LoVo (cell line): ENCODE results near the gene ADAM23.

ENCODE experiments used
- DNase-seq: peaks from one replicate; pipeline ENCODE4 v3.0.0-alpha.2; 2016; ENCODE audit warnings: low spot score

Gene ADAM23

DNA sequence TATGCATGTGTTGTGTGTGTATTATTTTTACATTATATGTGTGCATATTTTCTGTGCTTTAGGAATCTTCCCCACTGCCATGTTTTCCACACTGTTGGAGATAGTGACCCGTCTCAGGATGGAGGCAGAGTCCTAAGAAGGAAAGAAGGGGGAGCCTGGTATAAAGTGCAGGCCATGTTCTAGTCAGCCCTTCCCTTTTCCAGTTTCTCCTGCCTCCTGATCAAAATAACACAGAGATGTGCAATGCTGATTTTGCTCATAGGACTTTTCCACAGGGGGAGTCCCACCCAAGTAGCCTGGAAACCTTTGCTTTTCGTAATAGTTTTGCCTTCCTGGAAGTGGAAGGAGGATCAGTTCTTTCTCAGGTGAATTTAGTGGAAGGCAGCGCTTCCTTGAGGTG is 126.1 kb downstream of the ADAM23 start:
- no peak for DNase-seq

DNA sequence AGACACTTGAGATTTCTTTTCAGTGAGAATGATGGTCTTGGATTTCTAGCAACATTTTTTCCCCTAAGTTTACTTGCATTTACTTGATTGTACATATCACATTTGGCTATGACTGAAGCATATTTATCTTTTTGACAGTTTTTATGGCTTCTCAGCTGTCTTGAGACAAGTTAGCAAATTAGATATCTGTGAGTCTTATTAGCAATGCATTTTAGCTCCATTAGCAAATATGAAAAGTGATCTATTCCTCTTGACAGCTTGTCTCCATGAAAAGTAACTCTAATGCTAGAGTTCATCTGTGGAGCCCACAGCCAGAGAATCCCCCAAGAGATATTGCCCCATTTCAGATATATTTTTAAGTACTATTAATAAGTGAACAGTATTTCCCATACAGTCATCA is 126.9 kb downstream of the ADAM23 start:
- no peak for DNase-seq

- no peak for DNase-seq
Measured at GRCh38 chr2:206572725-206573124, 129.4 kb downstream of the ADAM23 start.

- no peak for DNase-seq
Measured at GRCh38 chr2:206573793-206574192, 130.5 kb downstream of the ADAM23 start.

DNA sequence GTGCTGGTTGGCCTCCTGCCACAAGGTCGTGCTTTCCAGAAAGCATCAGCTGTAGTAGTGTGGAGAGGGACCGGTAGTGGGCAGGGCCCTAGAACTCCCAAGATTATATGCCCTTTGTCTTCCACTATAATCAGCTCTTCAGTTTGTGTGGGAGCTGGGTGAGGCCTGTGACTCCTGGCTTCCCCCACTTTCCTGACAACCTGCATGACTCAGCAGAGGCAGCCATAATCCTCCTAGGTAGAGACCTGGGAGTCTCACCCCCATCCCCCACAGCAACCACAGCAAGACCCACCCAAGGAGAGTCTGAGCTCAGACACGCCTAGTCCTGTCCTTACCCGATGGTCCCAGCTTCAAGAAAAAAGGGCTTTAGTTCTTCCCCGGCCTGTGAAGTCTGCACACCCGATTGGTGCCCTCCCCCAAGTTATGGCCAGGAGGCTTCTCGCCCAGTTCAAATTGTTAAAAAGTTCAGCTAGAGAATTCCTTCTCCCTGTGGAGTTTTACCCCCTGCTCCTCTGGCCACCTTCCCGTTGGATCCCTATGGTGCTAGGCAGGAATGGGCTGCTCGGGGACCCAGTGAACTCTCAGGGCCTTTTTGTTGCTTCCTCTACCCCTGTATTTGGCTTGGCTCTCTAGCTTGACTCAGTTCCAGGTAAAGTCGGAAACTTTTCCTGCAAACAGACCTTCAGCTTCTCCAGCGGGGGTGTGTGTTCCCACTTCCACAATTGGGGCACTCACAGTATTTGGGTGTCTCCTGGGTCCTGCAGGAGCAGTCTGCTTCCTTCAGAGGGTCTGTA is 141.2 kb downstream of the ADAM23 start:
- DNase-seq = no peak

DNA sequence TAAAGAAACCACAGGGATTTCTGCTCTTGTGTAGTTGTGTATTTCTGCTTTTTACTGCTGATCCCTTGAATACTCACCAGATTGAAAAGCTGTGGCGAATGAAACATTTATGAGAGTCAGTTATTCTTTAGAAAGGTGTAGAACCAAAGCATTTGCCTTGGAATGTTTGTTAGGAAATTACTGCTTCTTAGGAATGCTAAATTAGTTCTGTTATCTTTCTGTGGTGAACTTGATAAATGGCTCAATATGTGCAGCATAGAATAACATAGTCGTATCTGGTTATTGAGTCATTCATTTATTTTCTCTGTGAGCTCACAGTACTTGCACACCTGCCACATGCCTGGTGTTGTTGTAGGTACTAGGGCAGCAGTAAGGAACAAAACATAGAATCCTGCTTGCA is 142.0 kb downstream of the ADAM23 start:
- DNase-seq = no peak

GRCh38 chr2:206586609-206587008 is 143.3 kb downstream of the ADAM23 start:
- DNase-seq = no peak

DNA sequence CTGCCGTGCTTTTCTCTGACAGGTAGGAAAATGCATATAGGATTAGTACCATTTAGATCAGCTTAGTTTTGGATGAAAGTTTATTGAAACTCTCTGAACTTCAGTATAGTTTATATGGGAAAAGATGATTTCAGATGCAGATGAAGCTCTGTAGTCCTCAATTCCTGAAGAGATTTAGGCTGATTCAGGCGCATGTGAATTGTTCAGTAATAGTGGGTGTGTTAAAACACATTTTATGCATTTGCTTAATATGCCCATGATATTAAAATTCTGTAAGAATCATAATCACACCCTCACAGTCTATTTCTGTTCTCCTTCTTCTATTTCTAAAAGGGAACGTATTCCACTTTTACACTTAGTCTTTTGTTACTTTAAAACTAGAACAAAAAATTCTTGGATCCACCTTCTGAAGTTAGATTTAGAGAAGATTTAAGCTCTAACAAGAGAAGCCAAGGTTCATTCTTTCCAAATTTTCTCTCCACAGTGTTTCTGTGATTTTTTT is 154.4 kb downstream of the ADAM23 start:
- DNase-seq = no peak

DNA sequence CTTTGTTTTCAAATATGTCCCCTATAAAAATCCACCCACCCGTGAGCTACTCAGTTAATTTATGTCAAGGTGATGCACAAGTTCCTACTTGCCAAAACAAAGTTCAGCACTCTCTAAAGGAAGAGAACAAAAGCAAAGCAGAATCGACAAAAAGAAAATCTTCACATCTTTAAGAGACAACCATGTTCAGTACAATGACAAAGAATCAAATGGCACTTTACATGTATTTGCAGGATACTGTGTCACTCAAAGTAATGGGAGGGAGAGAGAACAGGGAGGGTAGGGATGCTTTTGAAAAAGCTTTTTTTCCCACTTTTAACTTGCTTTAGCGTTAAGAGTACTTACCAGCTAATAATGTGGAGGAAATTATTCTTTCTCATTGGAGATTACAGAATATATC is 159.9 kb downstream of the ADAM23 start:
- DNase-seq = no peak

DNA sequence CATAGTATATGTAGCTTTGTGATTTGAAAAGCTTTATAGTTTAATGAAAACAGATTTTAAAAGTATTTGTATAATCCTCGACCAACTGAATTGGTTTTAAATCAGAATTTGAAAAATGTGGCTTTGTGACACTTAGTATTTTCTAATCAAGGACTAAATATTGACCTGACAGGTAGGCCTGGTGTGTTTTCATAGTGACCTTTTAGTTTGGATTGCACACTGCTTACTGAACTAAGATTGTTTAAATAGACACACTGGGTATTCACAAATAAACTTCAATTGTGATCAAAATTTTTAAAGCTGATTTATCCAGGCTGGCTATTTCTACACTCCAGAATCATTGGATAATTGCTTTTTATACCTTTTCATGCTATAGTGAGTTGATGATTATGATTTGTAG is 167.1 kb downstream of the ADAM23 start:
- no peak for DNase-seq

DNA sequence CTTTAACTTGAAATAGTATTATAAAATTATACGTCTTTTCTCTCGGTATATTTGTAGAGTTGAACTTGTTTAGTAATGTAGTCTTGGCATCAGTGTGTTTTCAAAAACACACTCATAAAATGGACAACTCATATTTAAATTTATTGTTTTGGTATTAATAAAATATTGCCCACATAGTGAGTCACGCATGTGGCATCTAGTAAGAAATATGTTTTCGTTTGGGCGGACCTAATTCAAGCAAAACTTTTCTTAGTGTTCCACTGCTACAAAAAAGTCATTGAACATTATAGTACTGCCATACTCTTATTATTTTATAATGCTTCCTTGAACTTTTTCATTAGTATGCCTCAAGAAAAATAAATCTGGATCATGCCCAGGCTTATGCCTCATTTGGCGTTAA is 167.9 kb downstream of the ADAM23 start:
- DNase-seq = no peak

DNA sequence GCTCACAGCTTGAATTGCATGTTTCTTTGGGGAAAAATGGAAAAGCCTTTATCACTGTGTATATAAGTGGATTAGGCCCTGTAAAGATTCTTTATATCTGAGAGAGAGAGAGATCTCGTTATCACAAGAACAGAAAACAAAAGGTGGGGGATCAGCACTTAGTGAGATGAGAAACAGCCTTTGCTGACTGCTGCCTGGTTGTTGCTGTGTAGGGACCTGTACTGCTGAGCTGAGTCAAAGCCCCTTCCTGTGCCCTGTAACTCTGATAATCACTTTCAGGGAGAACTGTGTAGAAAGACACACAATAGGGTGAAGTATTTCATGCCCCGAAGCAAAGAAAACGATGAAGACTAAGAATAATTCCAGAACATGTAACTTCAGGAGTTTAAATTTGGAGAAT is 168.4 kb downstream of the ADAM23 start:
- DNase-seq = no peak

DNA sequence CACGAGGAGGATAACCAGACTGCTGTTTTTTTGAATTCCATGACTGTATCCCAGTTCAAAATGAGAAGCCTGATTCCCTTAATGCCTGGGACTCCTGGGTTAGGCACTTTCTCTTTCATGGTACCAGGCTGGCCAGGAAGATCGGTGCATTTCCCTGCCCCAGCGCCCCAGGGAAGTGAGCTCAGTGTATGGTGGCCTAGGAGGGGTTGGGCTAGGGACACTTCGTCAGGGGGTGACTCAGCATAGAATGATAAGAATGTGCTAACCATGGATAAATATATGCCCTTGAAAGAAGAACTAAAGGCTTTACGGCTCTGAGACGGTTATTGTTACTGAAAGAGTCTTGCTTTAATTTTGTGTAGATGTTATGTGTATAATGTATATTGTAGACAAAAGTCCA is 171.5 kb downstream of the ADAM23 start:
- peak; percentile 27 for DNase-seq

GRCh38 chr2:206615417-206616089 is 172.2 kb downstream of the ADAM23 start:
- DNase-seq = no peak

DNA sequence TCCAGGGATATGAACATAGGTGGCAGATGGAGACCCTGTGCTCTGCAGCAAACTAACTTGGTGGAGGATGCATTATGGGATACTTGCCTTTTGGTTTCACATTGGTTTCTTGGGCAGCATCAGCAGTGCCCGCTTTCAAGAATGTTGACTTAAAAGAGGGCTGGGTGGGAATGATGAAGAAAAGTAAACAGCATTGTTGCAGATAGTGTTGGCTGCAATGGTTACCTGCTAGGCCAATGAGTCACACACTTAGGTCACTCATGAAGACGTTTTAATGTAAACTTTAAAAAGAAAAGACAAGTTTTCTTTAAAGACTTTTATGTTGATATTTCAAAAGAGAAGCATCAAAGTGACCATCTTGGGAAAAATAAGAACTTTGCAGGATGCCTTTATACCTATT is 172.8 kb downstream of the ADAM23 start:
- DNase-seq = peak; percentile 2

GRCh38 chr2:206619011-206619410 is 175.7 kb downstream of the ADAM23 start:
- DNase-seq = no peak

DNA sequence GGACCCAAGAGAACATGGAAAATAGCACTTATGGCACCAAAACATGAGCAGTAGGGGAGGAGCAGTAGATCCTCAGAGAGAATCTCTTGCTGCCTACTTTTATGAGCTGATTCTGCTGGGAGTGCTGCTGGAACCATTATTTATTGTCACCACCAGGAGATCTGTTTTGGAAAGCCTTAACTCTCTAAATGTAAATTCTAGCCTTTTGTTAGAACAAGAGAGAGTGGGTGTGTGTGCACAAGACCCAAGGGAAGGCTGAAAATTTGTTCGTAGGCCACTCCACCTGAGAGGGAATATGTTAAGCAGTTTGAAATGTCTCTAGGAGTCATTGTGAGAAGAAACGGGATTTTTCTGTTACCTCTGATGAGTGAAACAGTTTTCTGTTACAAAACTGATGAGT is 182.8 kb downstream of the ADAM23 start:
- DNase-seq = no peak

GRCh38 chr2:206627632-206628031 is 184.3 kb downstream of the ADAM23 start:
- no peak for DNase-seq

GRCh38 chr2:206631340-206631739 is 188.0 kb downstream of the ADAM23 start:
- DNase-seq = no peak

GRCh38 chr2:206635015-206635414 is 191.7 kb downstream of the ADAM23 start:
- no peak for DNase-seq

GRCh38 chr2:206639636-206640035 is 196.3 kb downstream of the ADAM23 start:
- no peak for DNase-seq

DNA sequence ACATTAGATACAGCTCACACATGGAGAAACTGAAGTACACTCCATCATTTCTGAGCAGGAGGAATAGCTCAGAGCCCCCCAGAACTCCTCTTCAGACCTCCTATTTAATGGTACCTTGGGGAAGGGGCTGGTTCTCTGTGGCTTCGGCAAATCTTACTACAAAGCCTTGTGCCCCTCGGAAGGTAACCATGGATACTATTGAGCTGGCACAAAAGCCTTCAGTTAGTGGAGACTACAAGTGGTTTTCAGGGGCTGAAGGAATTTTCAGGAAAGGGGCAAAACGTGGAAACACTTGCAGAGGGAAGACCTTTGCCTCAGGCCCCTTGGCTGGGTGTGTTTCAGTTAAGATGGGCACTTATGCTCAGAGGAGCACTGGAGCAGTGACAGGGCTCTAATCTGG is 197.9 kb downstream of the ADAM23 start:
- DNase-seq = no peak
